Gastrocnemius medialis (tissue), 4 donors: ENCODE results near the gene TMEM125. TPM values are rescaled to one million over a fixed set of nuclear protein-coding genes. Genes with fewer than 3 reads are reported as not detected.

Experiments
- ATAC-seq, 2 donors: fragments of 150-250 bp; one replicate each; pipeline ENCODE4 v1.9.1; 2016
- DNase-seq, 2 donors: peaks; one replicate each; pipeline ENCODE4 v3.0.0-alpha.2; 2019
- H3K27ac ChIP-seq, 4 donors: fragments of 200-600 bp; sonication (generic); 1 replicate in 1 of 4; 2 replicates in 3 of 4; pipeline ENCODE4 v1.5.1; 2016 to 2018; ENCODE audit warnings: mild to moderate bottlenecking in 2 of 4, moderate library complexity in 1 of 4
- H3K27me3 ChIP-seq, 3 donors: fragments of 200-600 bp; sonication (generic) in 2 of 3; 1 replicate in 1 of 3; 2 replicates in 2 of 3; pipeline versions ENCODE4 v1.5.1 to v1.6.0; 2016 to 2019; ENCODE audit warnings: mild to moderate bottlenecking in 1 of 3, moderate library complexity in 1 of 3
- H3K36me3 ChIP-seq, 2 donors: fragments of 200-600 bp; sonication (generic) in 1 of 2; one replicate each; pipeline ENCODE4 v1.5.1; 2017 to 2018
- H3K4me1 ChIP-seq, 2 donors: fragments of 200-600 bp; sonication (generic) in 1 of 2; one replicate each; pipeline ENCODE4 v1.5.1; 2016 to 2017; ENCODE audit warnings: mild to moderate bottlenecking in 2 of 2
- H3K4me3 ChIP-seq, 4 donors: fragments of 200-600 bp; sonication (generic) in 3 of 4; 1 replicate in 1 of 4; 2 replicates in 3 of 4; pipeline ENCODE4 v1.5.1; 2016 to 2019; ENCODE audit warnings: mild to moderate bottlenecking in 2 of 4
- H3K9me3 ChIP-seq, 3 donors: fragments of 200-600 bp; sonication (generic) in 2 of 3; 1 replicate in 1 of 3; 2 replicates in 2 of 3; pipeline ENCODE4 v1.5.1; 2016 to 2019
- CTCF ChIP-seq, 5 experiments: fragments of 450-650 bp in 3 of 5; fragments of 200-600 bp in 2 of 5; sonication (generic) in 2 of 5; IDR thresholded peaks in 4 of 5; conservative IDR thresholded peaks in 1 of 5; 1 replicate in 4 of 5; 2 replicates in 1 of 5; pipeline ENCODE4 v1.5.1; 2016 to 2019; ENCODE audit warnings: antibody characterized with exemption in 5 of 5, mild to moderate bottlenecking in 3 of 5, moderate library complexity in 3 of 5
- POLR2A ChIP-seq, 2 donors: fragments of 450-650 bp; IDR thresholded peaks; one replicate each; pipeline ENCODE4 v1.6.1; 2017; ENCODE audit warnings: antibody characterized with exemption in 2 of 2, mild to moderate bottlenecking in 2 of 2, moderate library complexity in 2 of 2
- in situ Hi-C, 4 donors: fragments of 200-750 bp; cut with MboI; loops; one replicate each; pipeline versions ENCODE4 v1.15.0 to v1.8.0; 2017; ENCODE audit warnings: low sequenced_read_pairs in 4 of 4
- intact Hi-C: fragments of 100-400 bp; cut with DNase I; formaldehyde crosslinking; loops from one replicate; pipeline ENCODE4 v1.15.1; 2023; ENCODE audit warnings: low total_unique reads
- total RNA-seq, 4 donors: library from RNA; depleted of rRNA; stranded (reverse); fragments of >200 nt; gene quantifications; one replicate each; pipeline versions ENCODE4 v1.1.0 to v1.2.3, GENCODE V29; 2016

TMEM125 gene
- total RNA-seq, 4 donors from 2014 or later = not detected

GRCh38 chr1:43299101-43299500, 29.3 kb downstream of the TMEM125 start:
- no peaks in the 10 kb centered on the region for H3K27me3 ChIP-seq
- in situ Hi-C loops = no loop called here

GRCh38 chr1:43300378-43301094, 30.8 kb downstream of the TMEM125 start, which contains the start of gene TIE1:
TIE1 (plus strand) TSS chr1:43300982; CDS start chr1:43301072, 90 bp downstream.
- H3K36me3 ChIP-seq = no peaks in the 10 kb centered on the region
- in situ Hi-C loops (no loop called here), intact Hi-C loops (loop anchor here (5.0 kb wide), 1 partner anchor 63 kb away; no protein-coding TSS in a partner anchor)
- no peaks in the 10 kb centered on the region for H3K9me3 ChIP-seq
- no peaks in the 10 kb centered on the region for H3K27me3 ChIP-seq
- H3K27ac ChIP-seq = peak within 1 kb of the TSS; percentile 70 to 81 (median 74)
- H3K4me1 ChIP-seq = peaks cover 0 to 8% of the 10 kb centered on the region in 2 donors
- ATAC-seq (peak; percentile 45 to 69), DNase-seq (no peak)
- TF ChIP-seq POLR2A (IDR thresholded peaks at IDR 0.05) (peak; percentile 33 to 64), CTCF (IDR thresholded peaks at IDR 0.05 in 4 of 5, conservative IDR thresholded peaks at IDR 0.05 in 1 of 5) (no peak)
- peak within 1 kb of the TSS; percentile 47 to 54 (median 48) for H3K4me3 ChIP-seq

More at GRCh38 chr1:43299101-43299500, 29.3 kb downstream of the TMEM125 start:
- Histone ChIP-seq H3K36me3 (no peaks in the 10 kb centered on the region), H3K9me3 (no peaks in the 10 kb centered on the region), H3K27ac (peak overlapping the region; percentile 70 to 81 (median 74)), H3K4me1 (peaks cover 11 to 21% of the 10 kb centered on the region in 2 donors), H3K4me3 (no peak overlapping the region)
- intact Hi-C loops = loop anchor here (5.0 kb wide), 1 partner anchor 58 kb away; the partner anchor contains the start of gene CDC20
- TF ChIP-seq CTCF (IDR thresholded peaks at IDR 0.05 in 4 of 5, conservative IDR thresholded peaks at IDR 0.05 in 1 of 5) = no peak
- no peak for TF ChIP-seq POLR2A (IDR thresholded peaks at IDR 0.05)
- DNase-seq = no peak
- ATAC-seq = no peak

- Histone ChIP-seq H3K36me3 (no peaks in the 10 kb centered on the region), H3K4me1 (no peaks in the 10 kb centered on the region), H3K9me3 (no peaks in the 10 kb centered on the region), H3K27ac (peak overlapping the region; percentile 70 to 81 (median 74)), H3K4me3 (peak overlapping the region; percentile 47 to 54 (median 48)), H3K27me3 (no peaks in the 10 kb centered on the region)
- TF ChIP-seq POLR2A (IDR thresholded peaks at IDR 0.05) = no peak
- no peak for TF ChIP-seq CTCF (IDR thresholded peaks at IDR 0.05 in 4 of 5, conservative IDR thresholded peaks at IDR 0.05 in 1 of 5)
- intact Hi-C loops (loop anchor here (5.0 kb wide), 1 partner anchor 65 kb away; no protein-coding TSS in a partner anchor), in situ Hi-C loops (no loop called here)
- no peak for ATAC-seq
- DNase-seq = no peak
Observed at GRCh38 chr1:43302201-43302600, 32.4 kb downstream of the TMEM125 start.

GRCh38 chr1:43302721-43303470, 33.1 kb downstream of the TMEM125 start:
- in situ Hi-C loops = no loop called here
- intact Hi-C loops = loop anchor here (5.0 kb wide), 1 partner anchor 66 kb away; no protein-coding TSS in a partner anchor
- no peak for DNase-seq
- H3K4me1 ChIP-seq = no peaks in the 10 kb centered on the region
- peak overlapping the region; percentile 70 to 81 (median 74) for H3K27ac ChIP-seq
- TF ChIP-seq POLR2A (IDR thresholded peaks at IDR 0.05) = no peak
- TF ChIP-seq CTCF (IDR thresholded peaks at IDR 0.05 in 4 of 5, conservative IDR thresholded peaks at IDR 0.05 in 1 of 5) = no peak
- no peaks in the 10 kb centered on the region for H3K36me3 ChIP-seq
- no peak for ATAC-seq
- no peaks in the 10 kb centered on the region for H3K9me3 ChIP-seq
- no peaks in the 10 kb centered on the region for H3K27me3 ChIP-seq
- H3K4me3 ChIP-seq = peak overlapping the region; percentile 47 to 54 (median 48)
